Endothelial cell of umbilical vein (primary cell): ENCODE measurements around the gene TNFRSF12A.

Source experiments
- EZH2 ChIP-seq: IDR thresholded peaks from 2 replicates; pipeline ENCODE4 v1.6.1; 2012; ENCODE audit warnings: borderline replicate concordance, low read depth, mild to moderate bottlenecking, moderate library complexity, low read length, inconsistent platforms; ENCODE audit not compliant: severe bottlenecking
- FOS ChIP-seq: IDR thresholded peaks from 2 replicates; pipeline ENCODE4 v1.6.1; 2011; ENCODE audit warnings: mild to moderate bottlenecking, low read length, moderate library complexity, borderline replicate concordance; ENCODE audit not compliant: insufficient read depth
- JUN ChIP-seq: IDR thresholded peaks from 2 replicates; pipeline ENCODE4 v1.6.1; 2011; ENCODE audit warnings: borderline replicate concordance, low read depth; ENCODE audit not compliant: insufficient read length, insufficient read depth
- MAX ChIP-seq: IDR thresholded peaks from 2 replicates; pipeline ENCODE4 v1.6.1; 2011; ENCODE audit not compliant: insufficient read depth, insufficient read length
- POLR2A ChIP-seq: IDR thresholded peaks from 2 replicates; pipeline ENCODE4 v1.6.1; 2012; ENCODE audit warnings: low read depth, mild to moderate bottlenecking, control low read depth, low read length
- POLR2AphosphoS5 ChIP-seq: IDR thresholded peaks from 2 replicates; pipeline ENCODE4 v1.6.1; 2012; ENCODE audit warnings: low read depth, mild to moderate bottlenecking, control low read depth, low read length, moderate library complexity; ENCODE audit not compliant: insufficient read depth
- TF ChIP-seq, protein P1 (sequence below), 2 donors: IDR thresholded peaks; 1 replicate in 1 of 2; 2 replicates in 1 of 2; pipeline ENCODE4 v1.5.1; 2011; ENCODE audit warnings: low read length in 2 of 2, mild to moderate bottlenecking in 2 of 2, moderate library complexity in 2 of 2, control low read depth in 1 of 2, inconsistent platforms in 1 of 2, low read depth in 1 of 2; ENCODE audit not compliant: insufficient read depth in 1 of 2; ENCODE audit errors: extremely low read depth in 1 of 2

DNA sequence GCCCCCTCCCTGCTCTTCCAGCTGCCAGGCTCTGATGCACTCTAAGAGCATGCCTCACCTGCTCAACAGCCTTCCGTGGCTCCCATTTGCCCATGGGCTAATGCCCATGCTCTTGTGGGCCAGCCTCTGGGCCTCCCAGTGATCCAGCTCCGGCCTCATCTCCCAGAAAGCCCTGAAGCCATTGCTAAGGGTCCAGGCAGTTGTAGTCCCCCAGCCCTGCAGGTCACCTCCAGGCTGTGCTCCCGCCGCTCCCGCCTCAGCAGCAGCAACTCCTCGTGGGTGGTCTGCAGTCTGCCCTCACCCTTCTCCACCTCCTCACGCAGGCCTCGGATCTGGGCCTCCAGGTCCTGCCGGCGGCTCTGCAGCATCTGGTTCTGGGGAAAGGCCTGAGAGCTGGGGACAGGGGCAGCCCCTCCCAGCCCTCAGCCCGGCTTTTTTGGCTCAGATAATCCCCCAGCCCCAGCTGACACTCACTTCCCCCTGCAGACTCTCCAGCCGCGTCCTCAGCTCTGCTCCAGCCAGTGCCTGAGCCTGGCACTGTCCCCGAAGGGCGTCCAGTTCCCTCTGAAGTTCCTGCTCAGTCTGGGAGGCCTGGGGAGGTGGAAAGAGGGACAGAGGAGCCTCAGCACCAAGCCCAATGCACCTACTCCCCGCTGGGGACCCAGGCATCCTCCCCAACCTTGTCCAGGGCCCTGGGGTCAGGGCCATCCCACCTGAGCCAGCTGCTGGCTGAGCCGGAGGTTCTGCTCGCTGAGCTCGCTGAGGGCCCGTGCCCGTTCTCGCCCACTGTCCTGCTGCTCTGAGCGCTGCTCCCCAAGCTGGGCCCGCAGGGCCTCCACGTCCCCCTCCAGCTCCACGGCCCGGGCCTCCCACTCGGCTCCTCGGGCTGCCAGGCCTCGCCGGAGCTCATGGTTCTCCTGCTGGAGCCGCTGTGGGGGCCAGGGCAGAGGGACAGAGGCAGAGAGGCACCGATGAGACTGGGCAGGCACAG is 10.3 kb downstream of the TNFRSF12A start:
- TF ChIP-seq EZH2, result no peak
- TF ChIP-seq, protein P1, sequence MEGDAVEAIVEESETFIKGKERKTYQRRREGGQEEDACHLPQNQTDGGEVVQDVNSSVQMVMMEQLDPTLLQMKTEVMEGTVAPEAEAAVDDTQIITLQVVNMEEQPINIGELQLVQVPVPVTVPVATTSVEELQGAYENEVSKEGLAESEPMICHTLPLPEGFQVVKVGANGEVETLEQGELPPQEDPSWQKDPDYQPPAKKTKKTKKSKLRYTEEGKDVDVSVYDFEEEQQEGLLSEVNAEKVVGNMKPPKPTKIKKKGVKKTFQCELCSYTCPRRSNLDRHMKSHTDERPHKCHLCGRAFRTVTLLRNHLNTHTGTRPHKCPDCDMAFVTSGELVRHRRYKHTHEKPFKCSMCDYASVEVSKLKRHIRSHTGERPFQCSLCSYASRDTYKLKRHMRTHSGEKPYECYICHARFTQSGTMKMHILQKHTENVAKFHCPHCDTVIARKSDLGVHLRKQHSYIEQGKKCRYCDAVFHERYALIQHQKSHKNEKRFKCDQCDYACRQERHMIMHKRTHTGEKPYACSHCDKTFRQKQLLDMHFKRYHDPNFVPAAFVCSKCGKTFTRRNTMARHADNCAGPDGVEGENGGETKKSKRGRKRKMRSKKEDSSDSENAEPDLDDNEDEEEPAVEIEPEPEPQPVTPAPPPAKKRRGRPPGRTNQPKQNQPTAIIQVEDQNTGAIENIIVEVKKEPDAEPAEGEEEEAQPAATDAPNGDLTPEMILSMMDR (IDR thresholded peaks at IDR 0.05; ENCODE audit: extremely low read depth in 1 of 2, insufficient read depth in 1 of 2, low read depth in 1 of 2, low read length in 2 of 2), result no peak
- no peak for TF ChIP-seq MAX
- TF ChIP-seq POLR2A, result no peak
- no peak for TF ChIP-seq FOS
- no peak for TF ChIP-seq POLR2AphosphoS5
- no peak for TF ChIP-seq JUN
